HepG2 (cell line): ENCODE measurements around the gene CHD2. TPM values are rescaled to one million over a fixed set of nuclear protein-coding genes. Genes with fewer than 3 reads are reported as not detected.

ENCODE experiments used
- ARNT ChIP-seq: fragments of 450-650 bp; IDR thresholded peaks from 2 replicates; pipeline ENCODE4 v1.6.1; 2017
- CCAR2 ChIP-seq: fragments of 200-400 bp; formaldehyde crosslinking; optimal IDR thresholded peaks from 2 replicates; pipeline ENCODE3; 2018; ENCODE audit warnings: low read depth, mild to moderate bottlenecking, low read length, moderate library complexity
- EED ChIP-seq: sonication (generic); formaldehyde crosslinking; IDR thresholded peaks from 2 replicates; pipeline ENCODE4 v1.5.0; 2020; ENCODE audit warnings: mild to moderate bottlenecking, missing genetic modification reagents
- GZF1 ChIP-seq: sonication (generic); formaldehyde crosslinking; IDR thresholded peaks from 2 replicates; pipeline ENCODE4 v1.5.1; 2020; ENCODE audit warnings: mild to moderate bottlenecking, missing genetic modification reagents
- HMG20A ChIP-seq: IDR thresholded peaks from 2 replicates; pipeline ENCODE4 v1.6.1; 2016; ENCODE audit warnings: borderline replicate concordance
- KMT2B ChIP-seq: IDR thresholded peaks from 2 replicates; pipeline ENCODE4 v1.6.1; 2016; ENCODE audit warnings: missing genetic modification reagents, missing compliant biosample characterization
- MYC ChIP-seq: sonication (generic); formaldehyde crosslinking; IDR thresholded peaks from 2 replicates; pipeline ENCODE4 v1.9.0; 2021; ENCODE audit warnings: missing genetic modification reagents, borderline replicate concordance
- NPAS2 ChIP-seq: sonication (generic); formaldehyde crosslinking; IDR thresholded peaks from 2 replicates; pipeline ENCODE4 v1.8.0; 2022; ENCODE audit warnings: mild to moderate bottlenecking, missing genetic modification reagents, borderline replicate concordance
- PHF21A ChIP-seq: sonication (generic); formaldehyde crosslinking; IDR thresholded peaks from 2 replicates; pipeline ENCODE4 v1.5.0; 2020; ENCODE audit warnings: mild to moderate bottlenecking, missing genetic modification reagents
- RFX5 ChIP-seq: IDR thresholded peaks from 2 replicates; pipeline ENCODE4 v1.6.1; 2011; ENCODE audit warnings: low read depth, low read length, improper control_type of control experiment
- SMAD9 ChIP-seq: sonication (generic); formaldehyde crosslinking; IDR thresholded peaks from 2 replicates; pipeline ENCODE4 v1.5.1; 2020; ENCODE audit warnings: mild to moderate bottlenecking, missing genetic modification reagents
- SPEN ChIP-seq: sonication (generic); formaldehyde crosslinking; IDR thresholded peaks from 2 replicates; pipeline ENCODE4 v1.5.1; 2020; ENCODE audit warnings: low read depth, mild to moderate bottlenecking, missing genetic modification reagents
- SRF ChIP-seq: IDR thresholded peaks from 2 replicates; pipeline ENCODE4 v1.6.1; 2011; ENCODE audit warnings: mild to moderate bottlenecking, low read depth, low read length, moderate library complexity
- ZFP36 ChIP-seq: fragments of 150-350 bp; IDR thresholded peaks from 2 replicates; pipeline ENCODE4 v1.6.1; 2018; ENCODE audit warnings: borderline replicate concordance, low read length, low read depth; ENCODE audit not compliant: partially characterized antibody
- ZNF224 ChIP-seq: sonication (generic); formaldehyde crosslinking; IDR thresholded peaks from 2 replicates; pipeline ENCODE4 v1.5.0; 2020; ENCODE audit warnings: mild to moderate bottlenecking, missing genetic modification reagents
- ZNF230 ChIP-seq: sonication (generic); formaldehyde crosslinking; IDR thresholded peaks from 2 replicates; pipeline ENCODE4 v1.4.0; 2020; ENCODE audit warnings: mild to moderate bottlenecking, missing genetic modification reagents
- ZNF460 ChIP-seq: sonication (generic); formaldehyde crosslinking; IDR thresholded peaks from 2 replicates; pipeline ENCODE4 v1.5.1; 2020; ENCODE audit warnings: missing genetic modification reagents, mild to moderate bottlenecking, borderline replicate concordance
- ZNF549 ChIP-seq: sonication (generic); formaldehyde crosslinking; IDR thresholded peaks from 2 replicates; pipeline ENCODE4 v1.5.0; 2020; ENCODE audit warnings: missing genetic modification reagents
- polyA plus RNA-seq, 8 experiments: library from polyadenylated mRNA; depleted of rRNA in 3 of 8; stranded (reverse) in 7 of 8; unstranded in 1 of 8; fragments of >200 nt; fragmentation: Illumina TruSeq in 4 of 8; extraction: Trizol in 4 of 8; gene quantifications; 2 replicates each; pipeline versions ENCODE4 v1.2.1 to v1.2.3, GENCODE V29; 2011 to 2016; ENCODE audit warnings: low read depth in 4 of 8, missing spikeins in 1 of 8, mixed read lengths in 1 of 8; ENCODE audit not compliant: insufficient read depth in 1 of 8
- total RNA-seq, 5 experiments: library from RNA; depleted of rRNA; stranded (reverse); fragments of >200 nt; fragmentation: Illumina TruSeq; extraction: Trizol; gene quantifications; 2 replicates each; pipeline ENCODE4 v1.2.3, GENCODE V29; 2016; ENCODE audit warnings: low read depth in 1 of 5
- TF ChIP-seq, protein P1 (sequence below): sonication (generic); formaldehyde crosslinking; conservative IDR thresholded peaks from 2 replicates; pipeline ENCODE4 v1.4.0; 2020; ENCODE audit warnings: mild to moderate bottlenecking, missing genetic modification reagents, moderate library complexity
- TF ChIP-seq, protein P2 (sequence below): sonication (generic); formaldehyde crosslinking; IDR thresholded peaks from 2 replicates; pipeline ENCODE4 v1.9.0; 2021; ENCODE audit warnings: mild to moderate bottlenecking, missing genetic modification reagents

Gene CHD2
- total and polyA plus RNA-seq, 2 of the 13 experiments (the other 11 are each of a cell fraction or from before 2014, with no cell fraction given) = 54.0 to 54.1 TPM

DNA sequence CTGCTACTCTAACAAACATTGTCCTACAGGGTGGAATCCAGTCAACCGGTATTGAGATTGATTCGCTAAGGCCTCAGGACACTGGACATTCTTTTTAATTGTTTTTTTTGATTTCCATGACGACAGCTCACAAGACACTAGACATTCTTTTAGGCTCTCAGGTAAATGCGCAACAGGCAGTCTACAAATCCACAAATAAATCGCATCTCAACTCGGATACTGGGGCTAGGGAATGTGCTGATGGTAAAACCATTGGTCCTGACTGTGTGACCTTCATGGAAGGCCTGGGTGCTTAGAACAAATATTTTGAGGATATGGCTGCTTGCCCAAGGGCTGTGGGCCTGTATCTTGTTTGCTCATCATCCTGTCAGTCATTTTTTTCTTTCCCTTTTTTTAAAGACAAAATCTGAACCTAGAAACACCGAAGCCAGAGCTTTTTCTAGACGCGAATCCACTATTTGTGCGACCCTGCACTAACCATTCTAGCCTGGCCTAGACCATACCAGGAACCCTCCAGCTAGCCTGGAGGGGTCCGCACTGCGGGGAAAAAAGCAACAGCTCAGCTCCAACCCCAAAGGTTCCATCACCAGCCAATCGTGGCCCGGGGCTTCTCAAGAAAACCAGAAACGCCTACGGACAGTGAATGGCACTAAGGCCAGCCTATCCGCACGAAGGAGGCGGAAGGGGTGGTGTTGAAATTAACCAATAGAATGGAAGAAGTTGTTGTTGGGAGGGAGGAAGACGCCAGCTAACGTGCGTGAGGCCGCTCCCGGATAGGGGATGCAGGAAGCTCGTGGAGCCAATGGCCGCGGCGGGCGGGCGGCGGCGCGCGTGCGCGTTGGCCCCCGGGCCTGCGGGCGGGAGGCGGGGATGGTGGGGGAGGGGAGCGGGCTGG, 18.1 kb upstream of the CHD2 start (continued):
- TF ChIP-seq, protein P1, sequence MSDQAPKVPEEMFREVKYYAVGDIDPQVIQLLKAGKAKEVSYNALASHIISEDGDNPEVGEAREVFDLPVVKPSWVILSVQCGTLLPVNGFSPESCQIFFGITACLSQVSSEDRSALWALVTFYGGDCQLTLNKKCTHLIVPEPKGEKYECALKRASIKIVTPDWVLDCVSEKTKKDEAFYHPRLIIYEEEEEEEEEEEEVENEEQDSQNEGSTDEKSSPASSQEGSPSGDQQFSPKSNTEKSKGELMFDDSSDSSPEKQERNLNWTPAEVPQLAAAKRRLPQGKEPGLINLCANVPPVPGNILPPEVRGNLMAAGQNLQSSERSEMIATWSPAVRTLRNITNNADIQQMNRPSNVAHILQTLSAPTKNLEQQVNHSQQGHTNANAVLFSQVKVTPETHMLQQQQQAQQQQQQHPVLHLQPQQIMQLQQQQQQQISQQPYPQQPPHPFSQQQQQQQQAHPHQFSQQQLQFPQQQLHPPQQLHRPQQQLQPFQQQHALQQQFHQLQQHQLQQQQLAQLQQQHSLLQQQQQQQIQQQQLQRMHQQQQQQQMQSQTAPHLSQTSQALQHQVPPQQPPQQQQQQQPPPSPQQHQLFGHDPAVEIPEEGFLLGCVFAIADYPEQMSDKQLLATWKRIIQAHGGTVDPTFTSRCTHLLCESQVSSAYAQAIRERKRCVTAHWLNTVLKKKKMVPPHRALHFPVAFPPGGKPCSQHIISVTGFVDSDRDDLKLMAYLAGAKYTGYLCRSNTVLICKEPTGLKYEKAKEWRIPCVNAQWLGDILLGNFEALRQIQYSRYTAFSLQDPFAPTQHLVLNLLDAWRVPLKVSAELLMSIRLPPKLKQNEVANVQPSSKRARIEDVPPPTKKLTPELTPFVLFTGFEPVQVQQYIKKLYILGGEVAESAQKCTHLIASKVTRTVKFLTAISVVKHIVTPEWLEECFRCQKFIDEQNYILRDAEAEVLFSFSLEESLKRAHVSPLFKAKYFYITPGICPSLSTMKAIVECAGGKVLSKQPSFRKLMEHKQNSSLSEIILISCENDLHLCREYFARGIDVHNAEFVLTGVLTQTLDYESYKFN (CRISPR knock-in tag) = peak; percentile 20; the same call in 1 of the 2 replicates
- TF ChIP-seq KMT2B (CRISPR knock-in tag) (peak; percentile 46; the same call in 1 of the 2 replicates), RFX5 (peak; percentile 92), PHF21A (peak; percentile 48), CCAR2 (no peak), SPEN (CRISPR knock-in tag) (no peak; the same call in 1 of the 2 replicates), EED (CRISPR knock-in tag) (no peak), ZNF549 (no peak), ZNF460 (CRISPR knock-in tag) (no peak), GZF1 (no peak), ZNF230 (CRISPR knock-in tag) (no peak), ARNT (no peak), ZFP36 (no peak), HMG20A (CRISPR knock-in tag) (no peak), ZNF224 (CRISPR knock-in tag) (no peak), SMAD9 (CRISPR knock-in tag) (no peak), SRF (peak; percentile 28; the same call in 1 of the 2 replicates), MYC (CRISPR knock-in tag) (no peak; the same call in 1 of the 2 replicates), NPAS2 (no peak)
- TF ChIP-seq, protein P2, sequence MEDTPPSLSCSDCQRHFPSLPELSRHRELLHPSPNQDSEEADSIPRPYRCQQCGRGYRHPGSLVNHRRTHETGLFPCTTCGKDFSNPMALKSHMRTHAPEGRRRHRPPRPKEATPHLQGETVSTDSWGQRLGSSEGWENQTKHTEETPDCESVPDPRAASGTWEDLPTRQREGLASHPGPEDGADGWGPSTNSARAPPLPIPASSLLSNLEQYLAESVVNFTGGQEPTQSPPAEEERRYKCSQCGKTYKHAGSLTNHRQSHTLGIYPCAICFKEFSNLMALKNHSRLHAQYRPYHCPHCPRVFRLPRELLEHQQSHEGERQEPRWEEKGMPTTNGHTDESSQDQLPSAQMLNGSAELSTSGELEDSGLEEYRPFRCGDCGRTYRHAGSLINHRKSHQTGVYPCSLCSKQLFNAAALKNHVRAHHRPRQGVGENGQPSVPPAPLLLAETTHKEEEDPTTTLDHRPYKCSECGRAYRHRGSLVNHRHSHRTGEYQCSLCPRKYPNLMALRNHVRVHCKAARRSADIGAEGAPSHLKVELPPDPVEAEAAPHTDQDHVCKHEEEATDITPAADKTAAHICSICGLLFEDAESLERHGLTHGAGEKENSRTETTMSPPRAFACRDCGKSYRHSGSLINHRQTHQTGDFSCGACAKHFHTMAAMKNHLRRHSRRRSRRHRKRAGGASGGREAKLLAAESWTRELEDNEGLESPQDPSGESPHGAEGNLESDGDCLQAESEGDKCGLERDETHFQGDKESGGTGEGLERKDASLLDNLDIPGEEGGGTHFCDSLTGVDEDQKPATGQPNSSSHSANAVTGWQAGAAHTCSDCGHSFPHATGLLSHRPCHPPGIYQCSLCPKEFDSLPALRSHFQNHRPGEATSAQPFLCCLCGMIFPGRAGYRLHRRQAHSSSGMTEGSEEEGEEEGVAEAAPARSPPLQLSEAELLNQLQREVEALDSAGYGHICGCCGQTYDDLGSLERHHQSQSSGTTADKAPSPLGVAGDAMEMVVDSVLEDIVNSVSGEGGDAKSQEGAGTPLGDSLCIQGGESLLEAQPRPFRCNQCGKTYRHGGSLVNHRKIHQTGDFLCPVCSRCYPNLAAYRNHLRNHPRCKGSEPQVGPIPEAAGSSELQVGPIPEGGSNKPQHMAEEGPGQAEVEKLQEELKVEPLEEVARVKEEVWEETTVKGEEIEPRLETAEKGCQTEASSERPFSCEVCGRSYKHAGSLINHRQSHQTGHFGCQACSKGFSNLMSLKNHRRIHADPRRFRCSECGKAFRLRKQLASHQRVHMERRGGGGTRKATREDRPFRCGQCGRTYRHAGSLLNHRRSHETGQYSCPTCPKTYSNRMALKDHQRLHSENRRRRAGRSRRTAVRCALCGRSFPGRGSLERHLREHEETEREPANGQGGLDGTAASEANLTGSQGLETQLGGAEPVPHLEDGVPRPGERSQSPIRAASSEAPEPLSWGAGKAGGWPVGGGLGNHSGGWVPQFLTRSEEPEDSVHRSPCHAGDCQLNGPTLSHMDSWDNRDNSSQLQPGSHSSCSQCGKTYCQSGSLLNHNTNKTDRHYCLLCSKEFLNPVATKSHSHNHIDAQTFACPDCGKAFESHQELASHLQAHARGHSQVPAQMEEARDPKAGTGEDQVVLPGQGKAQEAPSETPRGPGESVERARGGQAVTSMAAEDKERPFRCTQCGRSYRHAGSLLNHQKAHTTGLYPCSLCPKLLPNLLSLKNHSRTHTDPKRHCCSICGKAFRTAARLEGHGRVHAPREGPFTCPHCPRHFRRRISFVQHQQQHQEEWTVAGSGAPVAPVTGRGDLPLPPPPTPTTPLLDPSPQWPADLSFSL (CRISPR knock-in tag) = no peak
